Lower leg skin (tissue), 4 donors: ENCODE measurements around the gene SKAP1. TPM values are rescaled to one million over a fixed set of nuclear protein-coding genes. Genes with fewer than 3 reads are reported as not detected.
"Not testable (repeated sequence)": the region's sequence is repeated elsewhere in the genome, so short reads cannot be mapped to it uniquely, and the experiment has no call there.

Experiments
- DNase-seq, 2 donors: peaks; one replicate each; pipeline ENCODE4 v3.0.0-alpha.2; 2019; ENCODE audit warnings: low spot score in 2 of 2
- H3K4me3 ChIP-seq: fragments of 200-600 bp; sonication (generic); 2 replicates; pipeline ENCODE4 v1.5.1; 2017; ENCODE audit warnings: mild to moderate bottlenecking, low read depth; ENCODE audit not compliant: poor library complexity, severe bottlenecking
- CTCF ChIP-seq, 3 donors: fragments of 450-650 bp; IDR thresholded peaks; one replicate each; pipeline ENCODE4 v1.5.1; 2016; ENCODE audit warnings: antibody characterized with exemption in 3 of 3, mild to moderate bottlenecking in 3 of 3, moderate library complexity in 2 of 3
- POLR2A ChIP-seq, 2 donors: fragments of 450-650 bp; IDR thresholded peaks; one replicate each; pipeline ENCODE4 v1.6.1; 2016 to 2017; ENCODE audit warnings: antibody characterized with exemption in 2 of 2, mild to moderate bottlenecking in 1 of 2, moderate library complexity in 1 of 2
- WGBS, 2 donors: methylation state at CpG; one replicate each; pipeline ENCODE4 v1.1.5; 2018; 5-methylcytosine and 5-hydroxymethylcytosine counted together
- intact Hi-C: fragments of 100-400 bp; cut with DNase I; formaldehyde crosslinking; loops from one replicate; pipeline ENCODE4 v1.15.0; 2023; ENCODE audit warnings: low total_unique reads
- total RNA-seq, 4 donors: library from RNA; depleted of rRNA; stranded (reverse); fragments of >200 nt; gene quantifications; one replicate each; pipeline ENCODE4 v1.1.0, GENCODE V29; 2016

Gene SKAP1
- total RNA-seq, 4 donors from 2014 or later, result 0.99 to 1.2 TPM; not detected in 2

- intact Hi-C loops, result no loop called here
- TF ChIP-seq POLR2A (IDR thresholded peaks at IDR 0.05) (no peak), CTCF (IDR thresholded peaks at IDR 0.05) (no peak)
- H3K4me3 ChIP-seq, result no peak overlapping the region
- 73 to 78% methylated on average over 3 of the region's 3 CpGs for whole genome bisulfite sequencing, 2 donors
- no peak for DNase-seq
Measured at GRCh38 chr17:48368352-48368908, 61.6 kb downstream of the SKAP1 start.

GRCh38 chr17:48363161-48363560 lies 66.9 kb downstream of the SKAP1 start:
- no peak for TF ChIP-seq POLR2A (IDR thresholded peaks at IDR 0.05)
- no peak for TF ChIP-seq CTCF (IDR thresholded peaks at IDR 0.05)
- DNase-seq, result no peak
- WGBS, 2 donors, result 38 to 67% methylated on average over 1 of the region's 1 CpG
- H3K4me3 ChIP-seq, result no peak overlapping the region
- intact Hi-C loops, result no loop called here

GRCh38 chr17:48360861-48361633 lies 69.0 kb downstream of the SKAP1 start:
- H3K4me3 ChIP-seq, DNase-seq, intact Hi-C loops: not testable (repeated sequence)
- 85 to 89% methylated on average over 11 of the region's 11 CpGs for WGBS, 2 donors

GRCh38 chr17:48357779-48358602 lies 72.0 kb downstream of the SKAP1 start:
- WGBS, 2 donors, result 62 to 65% methylated on average over 1 of the region's 1 CpG
- DNase-seq, result no peak
- TF ChIP-seq CTCF (IDR thresholded peaks at IDR 0.05), result no peak
- TF ChIP-seq POLR2A (IDR thresholded peaks at IDR 0.05), result no peak
- intact Hi-C loops, result no loop called here
- no peak overlapping the region for H3K4me3 ChIP-seq

- no peak for DNase-seq
- intact Hi-C loops, result no loop called here
- no peak for TF ChIP-seq CTCF (IDR thresholded peaks at IDR 0.05)
- no peak for TF ChIP-seq POLR2A (IDR thresholded peaks at IDR 0.05)
- H3K4me3 ChIP-seq, result no peak overlapping the region
- WGBS, 2 donors, result 85 to 87% methylated on average over 2 of the region's 2 CpGs
Measured at GRCh38 chr17:48356866-48357265, 73.1 kb downstream of the SKAP1 start.

GRCh38 chr17:48352630-48353029 lies 77.4 kb downstream of the SKAP1 start:
- TF ChIP-seq POLR2A (IDR thresholded peaks at IDR 0.05) (no peak), CTCF (IDR thresholded peaks at IDR 0.05) (no peak)
- intact Hi-C loops, result no loop called here
- no peak for DNase-seq
- no peak overlapping the region for H3K4me3 ChIP-seq
